Sigmoid colon (tissue), 7 donors: ENCODE results near the gene KCNAB3. TPM values are rescaled to one million over a fixed set of nuclear protein-coding genes. Genes with fewer than 3 reads are reported as not detected.
"Not testable (repeated sequence)": the region's sequence is repeated elsewhere in the genome, so short reads cannot be mapped to it uniquely, and the experiment has no call there.

Experiments
- DNase-seq: peaks from one replicate; pipeline ENCODE4 v3.0.0-alpha.2; 2019
- H3K27ac ChIP-seq, 4 donors: fragments of 200-600 bp; sonication (generic); one replicate each; pipeline ENCODE4 v1.5.1; 2016 to 2019; ENCODE audit warnings: mild to moderate bottlenecking in 1 of 4
- H3K27me3 ChIP-seq, 3 donors: fragments of 200-600 bp; sonication (generic); one replicate each; pipeline ENCODE4 v1.5.1; 2019; ENCODE audit warnings: mild to moderate bottlenecking in 1 of 3
- H3K36me3 ChIP-seq, 4 donors: fragments of 200-600 bp; sonication (generic); one replicate each; pipeline ENCODE4 v1.5.1; 2016 to 2019
- H3K4me1 ChIP-seq, 4 donors: fragments of 200-600 bp; sonication (generic); one replicate each; pipeline ENCODE4 v1.5.1; 2017 to 2019
- H3K4me3 ChIP-seq, 4 donors: fragments of 200-600 bp; sonication (generic); one replicate each; pipeline ENCODE4 v1.5.1; 2017 to 2019; ENCODE audit warnings: mild to moderate bottlenecking in 2 of 4, moderate library complexity in 1 of 4
- H3K9me3 ChIP-seq, 4 donors: fragments of 200-600 bp in 3 of 4; sonication (generic) in 3 of 4; one replicate each; pipeline versions ENCODE4 v1.5.1 to v1.6.1; 2013 to 2019
- CTCF ChIP-seq, 4 experiments: fragments of 450-650 bp in 3 of 4; fragments of 200-600 bp in 1 of 4; IDR thresholded peaks; one replicate each; pipeline ENCODE4 v1.5.1; 2016 to 2019; ENCODE audit warnings: antibody characterized with exemption in 4 of 4, mild to moderate bottlenecking in 3 of 4, moderate library complexity in 2 of 4
- EP300 ChIP-seq, 4 donors: sonication (generic); formaldehyde crosslinking; IDR thresholded peaks; one replicate each; pipeline ENCODE4 v1.6.1; 2017; ENCODE audit warnings: antibody characterized with exemption in 4 of 4
- POLR2A ChIP-seq, 2 donors: fragments of 450-650 bp; IDR thresholded peaks; one replicate each; pipeline ENCODE4 v1.6.1; 2016; ENCODE audit warnings: antibody characterized with exemption in 2 of 2, mild to moderate bottlenecking in 2 of 2, moderate library complexity in 2 of 2
- POLR2AphosphoS5 ChIP-seq, 4 donors: sonication (generic); formaldehyde crosslinking; IDR thresholded peaks; one replicate each; pipeline ENCODE4 v1.6.1; 2017; ENCODE audit warnings: antibody characterized with exemption in 4 of 4
- WGBS, 2 donors: extraction: QIAGEN DNeasy Blood & Tissue Kit; methylation state at CpG; one replicate each; pipeline ENCODE4 v1.1.7; 2013; 5-methylcytosine and 5-hydroxymethylcytosine counted together
- intact Hi-C: fragments of 100-400 bp; cut with DNase I; formaldehyde crosslinking; loops from one replicate; pipeline ENCODE4 v1.15.1; 2023
- polyA plus RNA-seq, 3 donors: library from polyadenylated mRNA; stranded (reverse); fragments of 200-250 nt; gene quantifications; one replicate each; pipeline ENCODE4 v1.2.3, GENCODE V29; 2013
- total RNA-seq, 4 donors: library from RNA; depleted of rRNA; stranded (reverse); fragments of >200 nt; gene quantifications; one replicate each; pipeline ENCODE4 v1.1.0, GENCODE V29; 2016
- donor health status: healthy with polysubstance abuse.
- donor health status: Bipolar disorder and iron deficiency.
- donor health status: healthy.

KCNAB3 gene
- total and polyA plus RNA-seq, 7 donors: 0.54 to 5.5 (median 0.68) TPM; not detected in 1

GRCh38 chr17:7959503-7960253 is 30.0 kb upstream of the KCNAB3 start:
- WGBS, 2 donors: 90 to 93% methylated on average over 9 of the region's 9 CpGs
- Histone ChIP-seq H3K4me3 (no peak overlapping the region), H3K9me3 (no peaks in the 10 kb centered on the region), H3K27ac (peak overlapping the region in 1 of 4 donors; percentile 24), H3K4me1 (peaks cover 0 to 26% (median 14%) of the 10 kb centered on the region in 4 donors), H3K27me3 (no peaks in the 10 kb centered on the region), H3K36me3 (no peaks in the 10 kb centered on the region)
- no peak for TF ChIP-seq CTCF (IDR thresholded peaks at IDR 0.05)
- TF ChIP-seq POLR2AphosphoS5 (IDR thresholded peaks at IDR 0.05): peak in 1 of 4 donors; percentile 36
- intact Hi-C loops: no loop called here
- DNase-seq: no peak

GRCh38 chr17:7956228-7956965 is 26.7 kb upstream of the KCNAB3 start:
- Histone ChIP-seq H3K36me3 (no peaks in the 10 kb centered on the region), H3K4me3 (no peak overlapping the region), H3K9me3 (no peaks in the 10 kb centered on the region), H3K27ac (peak overlapping the region; percentile 47 to 83 (median 76)), H3K27me3 (no peaks in the 10 kb centered on the region), H3K4me1 (peaks cover 0 to 38% (median 21%) of the 10 kb centered on the region in 4 donors)
- intact Hi-C loops: no loop called here
- peak; percentile 89 for DNase-seq
- TF ChIP-seq CTCF (IDR thresholded peaks at IDR 0.05): no peak
- TF ChIP-seq EP300 (IDR thresholded peaks at IDR 0.05): no peak
- TF ChIP-seq POLR2AphosphoS5 (IDR thresholded peaks at IDR 0.05): peak; percentile 67 to 89 (median 84)
- TF ChIP-seq POLR2A (IDR thresholded peaks at IDR 0.05): no peak
- WGBS, 2 donors: 83 to 88% methylated on average over 11 of the region's 11 CpGs

- no peaks in the 10 kb centered on the region for H3K36me3 ChIP-seq
- WGBS, 2 donors: 76 to 83% methylated on average over 13 of the region's 13 CpGs
- no peaks in the 10 kb centered on the region for H3K9me3 ChIP-seq
- H3K4me3 ChIP-seq: no peak overlapping the region
- H3K4me1 ChIP-seq: peaks cover 0 to 38% (median 21%) of the 10 kb centered on the region in 4 donors
- no peaks in the 10 kb centered on the region for H3K27me3 ChIP-seq
- intact Hi-C loops: no loop called here
- DNase-seq: no peak
- H3K27ac ChIP-seq: peak overlapping the region in 3 of 4 donors; percentile 74 to 83 (median 78)
- TF ChIP-seq POLR2A (IDR thresholded peaks at IDR 0.05): no peak
- TF ChIP-seq POLR2AphosphoS5 (IDR thresholded peaks at IDR 0.05): peak in 2 of 4 donors; percentile 54 to 56
- TF ChIP-seq CTCF (IDR thresholded peaks at IDR 0.05): no peak
Measured at GRCh38 chr17:7955414-7956227, 26.0 kb upstream of the KCNAB3 start.

- WGBS, 2 donors: 94 to 96% methylated on average over 13 of the region's 13 CpGs
- H3K4me3 ChIP-seq, H3K27me3 ChIP-seq, H3K9me3 ChIP-seq, H3K27ac ChIP-seq, intact Hi-C loops, DNase-seq: not testable (repeated sequence)
- peaks cover 0 to 38% (median 21%) of the 10 kb centered on the region in 4 donors for H3K4me1 ChIP-seq
- peaks cover 7 to 17% (median 13%) of the 10 kb centered on the region in 4 donors for H3K36me3 ChIP-seq
Measured at GRCh38 chr17:7953266-7953665, 23.6 kb upstream of the KCNAB3 start.
